ENCODE measurements around the gene SLC23A3. TPM values are rescaled to one million over a fixed set of nuclear protein-coding genes. Genes with fewer than 3 reads are reported as not detected.

The SLC23A3 gene
- total RNA-seq, 2 experiments from 2014 or later: 2.7 to 6.7 TPM

DNA sequence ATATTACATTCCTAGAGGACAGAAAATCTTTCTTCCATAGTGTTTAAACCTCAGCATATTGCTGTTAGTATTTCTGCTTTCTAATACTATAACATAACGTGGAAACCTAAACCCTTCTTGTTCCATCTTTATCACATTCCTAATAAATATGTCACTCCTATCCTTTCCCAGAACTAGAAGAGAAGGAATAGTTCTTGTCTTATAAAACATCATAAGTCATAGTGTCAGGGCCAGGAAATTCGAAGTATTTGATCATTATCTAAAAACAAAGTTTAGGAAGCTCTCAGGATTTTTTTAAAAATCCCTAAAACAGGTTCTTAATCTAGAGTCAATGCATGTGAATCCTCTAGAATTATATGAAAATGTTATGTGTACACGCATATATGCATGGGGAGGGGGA is 11.2 kb downstream of the SLC23A3 start:
- H3K9me2 ChIP-seq (ENCODE audit: insufficient read depth, low read length): no peaks in the 10 kb centered on the region
- no peak for TF ChIP-seq EZH2phosphoT487 (IDR thresholded peaks at IDR 0.05; ENCODE audit: borderline replicate concordance, low read depth, low read length)
- TF ChIP-seq, protein P1, sequence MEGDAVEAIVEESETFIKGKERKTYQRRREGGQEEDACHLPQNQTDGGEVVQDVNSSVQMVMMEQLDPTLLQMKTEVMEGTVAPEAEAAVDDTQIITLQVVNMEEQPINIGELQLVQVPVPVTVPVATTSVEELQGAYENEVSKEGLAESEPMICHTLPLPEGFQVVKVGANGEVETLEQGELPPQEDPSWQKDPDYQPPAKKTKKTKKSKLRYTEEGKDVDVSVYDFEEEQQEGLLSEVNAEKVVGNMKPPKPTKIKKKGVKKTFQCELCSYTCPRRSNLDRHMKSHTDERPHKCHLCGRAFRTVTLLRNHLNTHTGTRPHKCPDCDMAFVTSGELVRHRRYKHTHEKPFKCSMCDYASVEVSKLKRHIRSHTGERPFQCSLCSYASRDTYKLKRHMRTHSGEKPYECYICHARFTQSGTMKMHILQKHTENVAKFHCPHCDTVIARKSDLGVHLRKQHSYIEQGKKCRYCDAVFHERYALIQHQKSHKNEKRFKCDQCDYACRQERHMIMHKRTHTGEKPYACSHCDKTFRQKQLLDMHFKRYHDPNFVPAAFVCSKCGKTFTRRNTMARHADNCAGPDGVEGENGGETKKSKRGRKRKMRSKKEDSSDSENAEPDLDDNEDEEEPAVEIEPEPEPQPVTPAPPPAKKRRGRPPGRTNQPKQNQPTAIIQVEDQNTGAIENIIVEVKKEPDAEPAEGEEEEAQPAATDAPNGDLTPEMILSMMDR (conservative IDR thresholded peaks at IDR 0.05; ENCODE audit: low read length): no peak
- intact Hi-C loops (cut with micrococcal nuclease; ENCODE audit: unreplicated experiment): no loop called here
- H3K4me2 ChIP-seq (ENCODE audit: low read length): no peak overlapping the region
- H4K20me1 ChIP-seq (ENCODE audit: insufficient read depth, low read length): no peaks in the 10 kb centered on the region
- H3K9me3 ChIP-seq (ENCODE audit: low read length): no peaks in the 10 kb centered on the region
- H3K4me1 ChIP-seq (ENCODE audit: insufficient read depth, low read length, poor library complexity, severe bottlenecking): peaks cover 11% of the 10 kb centered on the region
- POLR2A ChIA-PET: interaction anchor here (1.0 to 1.5 kb wide), 3 partner anchors 120 to 141 kb away, joined by 3 to 4 read pairs (median 3); no protein-coding TSS in a partner anchor
- no peak overlapping the region for H2AFZ ChIP-seq (ENCODE audit: low read length)
- no TSS peak for BruUV-seq (replicated peaks)
- H3K27ac ChIP-seq (ENCODE audit: low read depth, low read length, poor library complexity, severe bottlenecking): no peak overlapping the region
- no peak for DNase-seq (ENCODE audit: low spot score)
- H3K36me3 ChIP-seq (ENCODE audit: insufficient read depth, low read length): peaks cover 5% of the 10 kb centered on the region; the same call in 1 of the 2 replicates
- CTCF ChIA-PET (ENCODE audit: unreplicated experiment): interaction anchor here (0.6 to 1.6 kb wide), 4 partner anchors 45 to 137 kb away, joined by 4 to 6 read pairs (median 4); no protein-coding TSS in a partner anchor
- no peak overlapping the region for H3K4me3 ChIP-seq (ENCODE audit: low read depth, low read length, poor library complexity, severe bottlenecking)
- peaks cover 3% of the 10 kb centered on the region; the same call in 1 of the 2 replicates for H3K79me2 ChIP-seq (ENCODE audit: insufficient read depth, low read depth, low read length)

DNA sequence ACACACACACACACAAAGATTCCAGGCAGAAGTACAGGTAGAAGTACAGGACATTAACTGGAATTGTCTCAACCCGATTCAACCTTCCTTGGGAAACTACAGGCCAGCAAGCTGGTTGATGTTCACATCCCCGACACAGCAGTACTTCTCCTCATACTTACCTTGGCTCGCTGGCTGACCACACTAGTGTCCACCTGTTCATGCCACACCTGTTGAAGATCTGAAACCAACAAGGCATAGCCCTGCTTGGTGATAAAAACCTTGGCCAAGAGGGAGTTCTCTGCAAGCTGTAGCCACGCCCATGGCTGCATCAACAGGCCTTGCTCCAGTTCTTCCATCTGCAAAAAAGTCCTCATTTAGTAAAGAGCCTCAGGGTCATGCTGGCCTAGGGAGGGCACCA is 11.8 kb downstream of the SLC23A3 start:
- Histone ChIP-seq H3K79me2 (ENCODE audit: insufficient read depth, low read depth, low read length) (peaks cover 3% of the 10 kb centered on the region; the same call in 1 of the 2 replicates), H3K9me2 (ENCODE audit: insufficient read depth, low read length) (no peaks in the 10 kb centered on the region), H3K4me3 (ENCODE audit: low read depth, low read length, poor library complexity, severe bottlenecking) (no peak overlapping the region), H3K27ac (ENCODE audit: low read depth, low read length, poor library complexity, severe bottlenecking) (no peak overlapping the region), H4K20me1 (ENCODE audit: insufficient read depth, low read length) (no peaks in the 10 kb centered on the region), H3K9me3 (ENCODE audit: low read length) (no peaks in the 10 kb centered on the region), H3K36me3 (ENCODE audit: insufficient read depth, low read length) (peaks cover 10% of the 10 kb centered on the region; the same call in 1 of the 2 replicates), H2AFZ (ENCODE audit: low read length) (no peak overlapping the region), H3K4me1 (ENCODE audit: insufficient read depth, low read length, poor library complexity, severe bottlenecking) (peaks cover 11% of the 10 kb centered on the region), H3K4me2 (ENCODE audit: low read length) (no peak overlapping the region)
- BruUV-seq (replicated peaks): no TSS peak
- TF ChIP-seq, protein P1 (conservative IDR thresholded peaks at IDR 0.05; ENCODE audit: low read length): no peak
- no peak for TF ChIP-seq EZH2phosphoT487 (IDR thresholded peaks at IDR 0.05; ENCODE audit: borderline replicate concordance, low read depth, low read length)
- ChIA-PET CTCF (ENCODE audit: unreplicated experiment) (interaction anchor here (0.6 to 1.2 kb wide), 2 partner anchors 46 to 91 kb away, joined by 4 read pairs; no protein-coding TSS in a partner anchor), POLR2A (interaction anchor here (1.0 to 1.5 kb wide), 3 partner anchors 120 to 142 kb away, joined by 3 to 4 read pairs (median 3); no protein-coding TSS in a partner anchor)
- DNase-seq (ENCODE audit: low spot score): no peak
- intact Hi-C loops (cut with micrococcal nuclease; ENCODE audit: unreplicated experiment): no loop called here

DNA sequence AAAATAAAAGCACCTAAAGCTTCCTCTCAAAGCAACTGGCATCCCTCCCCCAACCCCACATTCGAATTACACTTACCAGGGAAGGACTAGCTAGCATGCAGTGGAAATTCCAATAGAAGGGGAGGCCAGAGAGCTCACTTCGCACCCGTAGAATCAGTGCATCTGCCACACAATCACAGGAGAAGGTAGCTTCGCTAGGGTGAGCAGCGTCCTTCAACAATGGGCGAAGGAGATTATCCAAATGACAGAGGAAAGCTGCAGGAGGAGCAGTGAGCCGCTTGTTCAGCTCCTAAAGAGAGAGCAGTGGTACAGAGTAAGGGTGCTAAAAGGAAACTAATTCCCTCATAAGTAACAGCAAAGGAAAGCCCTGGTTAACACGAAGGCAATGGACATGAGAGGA is 12.4 kb downstream of the SLC23A3 start:
- POLR2A ChIA-PET: no interaction called here
- H3K27ac ChIP-seq (ENCODE audit: low read depth, low read length, poor library complexity, severe bottlenecking): no peak overlapping the region
- H2AFZ ChIP-seq (ENCODE audit: low read length): no peak overlapping the region
- no peak for DNase-seq (ENCODE audit: low spot score)
- intact Hi-C loops (cut with micrococcal nuclease; ENCODE audit: unreplicated experiment): no loop called here
- CTCF ChIA-PET (ENCODE audit: unreplicated experiment): interaction anchor here (0.6 kb wide), 1 partner anchor 280 kb away, joined by 5 read pairs; no protein-coding TSS in a partner anchor
- H3K4me3 ChIP-seq (ENCODE audit: low read depth, low read length, poor library complexity, severe bottlenecking): no peak overlapping the region
- no peak for TF ChIP-seq EZH2phosphoT487 (IDR thresholded peaks at IDR 0.05; ENCODE audit: borderline replicate concordance, low read depth, low read length)
- H3K4me2 ChIP-seq (ENCODE audit: low read length): no peak overlapping the region
- peaks cover 11% of the 10 kb centered on the region for H3K4me1 ChIP-seq (ENCODE audit: insufficient read depth, low read length, poor library complexity, severe bottlenecking)
- H4K20me1 ChIP-seq (ENCODE audit: insufficient read depth, low read length): no peaks in the 10 kb centered on the region
- H3K79me2 ChIP-seq (ENCODE audit: insufficient read depth, low read depth, low read length): peaks cover 3% of the 10 kb centered on the region; the same call in 1 of the 2 replicates
- H3K9me2 ChIP-seq (ENCODE audit: insufficient read depth, low read length): no peaks in the 10 kb centered on the region
- H3K36me3 ChIP-seq (ENCODE audit: insufficient read depth, low read length): peaks cover 10% of the 10 kb centered on the region; the same call in 1 of the 2 replicates
- no TSS peak for BruUV-seq (replicated peaks)
- H3K9me3 ChIP-seq (ENCODE audit: low read length): no peaks in the 10 kb centered on the region

Measured in OCI-LY7 (cell line).